GM12878 (cell line): ENCODE data around the gene CRYL1.

Experiments used
- CTCF ChIP-seq, 3 experiments: IDR thresholded peaks in 2 of 3; conservative IDR thresholded peaks in 1 of 3; 2 replicates each; pipeline ENCODE4 v1.5.1; 2011; ENCODE audit warnings: low read depth in 3 of 3, low read length in 3 of 3, mild to moderate bottlenecking in 3 of 3, control low read depth in 2 of 3, moderate library complexity in 2 of 3, inconsistent platforms in 1 of 3, mixed read lengths in 1 of 3; ENCODE audit not compliant: control insufficient read depth in 2 of 3, insufficient read depth in 1 of 3; ENCODE audit errors: extremely low read depth in 1 of 3
- EZH2 ChIP-seq: IDR thresholded peaks from 2 replicates; pipeline ENCODE4 v1.6.1; 2012; ENCODE audit warnings: low read depth, mild to moderate bottlenecking, control low read depth, inconsistent platforms, low read length, borderline replicate concordance; ENCODE audit not compliant: control insufficient read depth
- HDAC6 ChIP-seq: fragments of 200-600 bp; sonication (generic); IDR thresholded peaks from one replicate; pipeline ENCODE4 v1.8.0; 2017; ENCODE audit warnings: antibody characterized with exemption; ENCODE audit not compliant: unreplicated experiment
- NFIC ChIP-seq: IDR thresholded peaks from 2 replicates; pipeline ENCODE4 v1.6.1; 2012; ENCODE audit warnings: low read depth, mild to moderate bottlenecking, inconsistent platforms, low read length, moderate library complexity
- NFYB ChIP-seq: IDR thresholded peaks from 2 replicates; pipeline ENCODE4 v1.6.1; 2011; ENCODE audit warnings: low read depth, mild to moderate bottlenecking, low read length, improper control_type of control experiment, moderate library complexity; ENCODE audit not compliant: insufficient read depth

- TF ChIP-seq CTCF (IDR thresholded peaks at IDR 0.05 in 2 of 3, conservative IDR thresholded peaks at IDR 0.05 in 1 of 3; ENCODE audit: control insufficient read depth in 2 of 3, extremely low read depth in 1 of 3, insufficient read depth in 1 of 3, low read depth in 3 of 3, low read length in 3 of 3) (no peak), HDAC6 (no peak), EZH2 (no peak), NFIC (no peak), NFYB (no peak)
Observed at GRCh38 chr13:20401531-20401930, 124.1 kb downstream of the CRYL1 start.
